ENCODE measurements around the gene KLHDC1. TPM values are rescaled to one million over a fixed set of nuclear protein-coding genes. Genes with fewer than 3 reads are reported as not detected.
"Not testable (repeated sequence)": the region's sequence is repeated elsewhere in the genome, so short reads cannot be mapped to it uniquely, and the experiment has no call there.

Gene KLHDC1
- total RNA-seq, 1 experiment from 2014 or later, result 0.98 TPM

DNA sequence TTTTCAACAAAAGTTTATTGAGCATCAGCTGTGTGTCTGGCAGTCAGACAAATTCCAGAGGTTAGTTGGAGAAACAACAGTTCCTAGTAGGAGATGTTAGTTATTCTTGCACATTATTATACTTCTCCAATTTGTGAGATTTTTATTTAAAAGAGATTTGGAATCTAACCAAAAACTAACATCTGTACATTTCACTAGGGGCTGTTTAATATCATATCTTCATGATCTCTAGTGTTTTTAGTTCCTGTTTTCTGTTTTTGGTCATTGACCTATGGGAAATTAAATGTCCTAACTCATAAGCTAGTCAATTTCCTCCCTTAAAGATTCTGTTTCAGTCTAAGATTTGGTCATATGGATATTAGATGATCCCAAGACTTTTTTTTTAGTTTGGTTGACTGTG is 40.9 kb downstream of the KLHDC1 start:
- DNase-seq (ENCODE audit: low read depth, low spot score) (no peak), ATAC-seq (no peak)
- H3K4me2 ChIP-seq (ENCODE audit: low read length), result no peak overlapping the region
- RAD21 ChIA-PET (ENCODE audit: low non-redundant PET in 1 of 2, low total read pairs in 2 of 2, uncharacterized antibody in 2 of 2, unreplicated experiment in 2 of 2), result no interaction called here
- no TSS peak for BruUV-seq (replicated peaks)
- no peak for TF ChIP-seq POLR2AphosphoS5 (IDR thresholded peaks at IDR 0.05; ENCODE audit: low read depth, low read length)
- TF ChIP-seq ELF1 (IDR thresholded peaks at IDR 0.05; ENCODE audit: borderline replicate concordance, low read depth), result no peak
- TF ChIP-seq EGR1 (IDR thresholded peaks at IDR 0.05; ENCODE audit: low read depth), result no peak
- TF ChIP-seq, protein P1, sequence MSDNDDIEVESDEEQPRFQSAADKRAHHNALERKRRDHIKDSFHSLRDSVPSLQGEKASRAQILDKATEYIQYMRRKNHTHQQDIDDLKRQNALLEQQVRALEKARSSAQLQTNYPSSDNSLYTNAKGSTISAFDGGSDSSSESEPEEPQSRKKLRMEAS (IDR thresholded peaks at IDR 0.05), result no peak
- TF ChIP-seq ZFX (IDR thresholded peaks at IDR 0.05), result no peak
- TF ChIP-seq ATF3 (IDR thresholded peaks at IDR 0.05), result no peak
- no peak for TF ChIP-seq JUND (IDR thresholded peaks at IDR 0.05)
- TF ChIP-seq SRF (IDR thresholded peaks at IDR 0.05; ENCODE audit: low read depth), result no peak
- no peak for TF ChIP-seq SIN3A (IDR thresholded peaks at IDR 0.05; ENCODE audit: low read depth)
- TF ChIP-seq POLR2A (IDR thresholded peaks at IDR 0.05; ENCODE audit: borderline replicate concordance, extremely low read depth, insufficient read depth, insufficient read length), result no peak
- no peak for TF ChIP-seq EZH2 (IDR thresholded peaks at IDR 0.05)
- TF ChIP-seq EZH2phosphoT487 (IDR thresholded peaks at IDR 0.05; ENCODE audit: borderline replicate concordance), result no peak
- TF ChIP-seq, protein P2, sequence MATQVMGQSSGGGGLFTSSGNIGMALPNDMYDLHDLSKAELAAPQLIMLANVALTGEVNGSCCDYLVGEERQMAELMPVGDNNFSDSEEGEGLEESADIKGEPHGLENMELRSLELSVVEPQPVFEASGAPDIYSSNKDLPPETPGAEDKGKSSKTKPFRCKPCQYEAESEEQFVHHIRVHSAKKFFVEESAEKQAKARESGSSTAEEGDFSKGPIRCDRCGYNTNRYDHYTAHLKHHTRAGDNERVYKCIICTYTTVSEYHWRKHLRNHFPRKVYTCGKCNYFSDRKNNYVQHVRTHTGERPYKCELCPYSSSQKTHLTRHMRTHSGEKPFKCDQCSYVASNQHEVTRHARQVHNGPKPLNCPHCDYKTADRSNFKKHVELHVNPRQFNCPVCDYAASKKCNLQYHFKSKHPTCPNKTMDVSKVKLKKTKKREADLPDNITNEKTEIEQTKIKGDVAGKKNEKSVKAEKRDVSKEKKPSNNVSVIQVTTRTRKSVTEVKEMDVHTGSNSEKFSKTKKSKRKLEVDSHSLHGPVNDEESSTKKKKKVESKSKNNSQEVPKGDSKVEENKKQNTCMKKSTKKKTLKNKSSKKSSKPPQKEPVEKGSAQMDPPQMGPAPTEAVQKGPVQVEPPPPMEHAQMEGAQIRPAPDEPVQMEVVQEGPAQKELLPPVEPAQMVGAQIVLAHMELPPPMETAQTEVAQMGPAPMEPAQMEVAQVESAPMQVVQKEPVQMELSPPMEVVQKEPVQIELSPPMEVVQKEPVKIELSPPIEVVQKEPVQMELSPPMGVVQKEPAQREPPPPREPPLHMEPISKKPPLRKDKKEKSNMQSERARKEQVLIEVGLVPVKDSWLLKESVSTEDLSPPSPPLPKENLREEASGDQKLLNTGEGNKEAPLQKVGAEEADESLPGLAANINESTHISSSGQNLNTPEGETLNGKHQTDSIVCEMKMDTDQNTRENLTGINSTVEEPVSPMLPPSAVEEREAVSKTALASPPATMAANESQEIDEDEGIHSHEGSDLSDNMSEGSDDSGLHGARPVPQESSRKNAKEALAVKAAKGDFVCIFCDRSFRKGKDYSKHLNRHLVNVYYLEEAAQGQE (IDR thresholded peaks at IDR 0.05; ENCODE audit: low read depth), result no peak
- no peak for TF ChIP-seq YY1 (IDR thresholded peaks at IDR 0.05; ENCODE audit: extremely low read depth, insufficient replicate concordance, low read depth, low read length)
- TF ChIP-seq ZNF274 (IDR thresholded peaks at IDR 0.05; ENCODE audit: low read depth, low read length), result no peak
- TF ChIP-seq FOSL1 (IDR thresholded peaks at IDR 0.05; ENCODE audit: low read depth), result no peak
- no peak for TF ChIP-seq RAD21 (IDR thresholded peaks at IDR 0.05; ENCODE audit: low read depth)
- TF ChIP-seq SP1 (IDR thresholded peaks at IDR 0.05; ENCODE audit: low read depth), result no peak
- no peak for TF ChIP-seq CTCF (IDR thresholded peaks at IDR 0.05 in 2 of 3, conservative IDR thresholded peaks at IDR 0.05 in 1 of 3; ENCODE audit: borderline replicate concordance in 1 of 3, insufficient read depth in 1 of 3, low read depth in 2 of 3, low read length in 2 of 3)
- TF ChIP-seq CBX3 (IDR thresholded peaks at IDR 0.05; ENCODE audit: low read depth), result no peak
- H4K20me1 ChIP-seq (ENCODE audit: insufficient read depth), result no peaks in the 10 kb centered on the region
- no peaks in the 10 kb centered on the region for H3K9me3 ChIP-seq (ENCODE audit: control insufficient read depth in 1 of 2, insufficient read depth in 1 of 2, low read depth in 1 of 2, low read length in 2 of 2)
- no peak overlapping the region for H2AFZ ChIP-seq (ENCODE audit: low read depth, low read length, poor library complexity, severe bottlenecking)
- POLR2A ChIA-PET, result no interaction called here
- H3K27ac ChIP-seq (ENCODE audit: low read depth, low read length), result no peak overlapping the region
- H3K9ac ChIP-seq (ENCODE audit: low read length), result no peak overlapping the region
- no peaks in the 10 kb centered on the region; the same call in 1 of the 2 replicates for H3K9me2 ChIP-seq (ENCODE audit: insufficient read depth)
- intact Hi-C loops (cut with micrococcal nuclease), result no loop called here
- CTCF ChIA-PET, result no interaction called here
- H3K4me1 ChIP-seq (ENCODE audit: control insufficient read depth in 1 of 2, insufficient read depth in 2 of 2, low read length in 2 of 2), result no peaks in the 10 kb centered on the region
- H3K79me2 ChIP-seq (ENCODE audit: insufficient read depth, low read length), result no peaks in the 10 kb centered on the region
- no peaks in the 10 kb centered on the region for H3K27me3 ChIP-seq (ENCODE audit: insufficient read depth, low read length)
- H3K4me3 ChIP-seq (replicated peaks in 1 of 2; ENCODE audit: low read depth in 1 of 2, low read length in 2 of 2), result no peak overlapping the region
- H3K36me3 ChIP-seq (ENCODE audit: control insufficient read depth in 1 of 2, insufficient read depth in 2 of 2, low read length in 2 of 2), result no peaks in the 10 kb centered on the region

DNA sequence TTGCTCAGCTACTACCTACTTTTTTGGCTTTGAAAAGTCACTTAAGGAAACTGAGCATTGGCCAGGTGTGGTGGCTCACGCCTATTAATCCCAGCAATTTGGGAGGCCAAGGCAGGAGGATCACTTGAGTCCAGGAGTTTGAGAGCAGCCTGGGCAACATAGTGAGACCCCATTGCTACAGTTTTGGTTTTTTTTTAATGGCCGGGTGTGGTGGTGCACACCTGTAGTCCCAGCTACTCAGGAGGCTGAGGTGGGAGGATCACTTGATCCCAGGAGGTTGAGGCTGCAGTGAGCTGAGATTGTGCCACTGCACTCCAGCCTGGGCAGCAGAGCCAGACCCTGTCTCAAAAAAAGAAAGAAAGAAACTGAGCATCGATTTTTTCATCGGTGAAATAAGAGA is 42.7 kb downstream of the KLHDC1 start:
- POLR2A ChIA-PET; H3K4me1 ChIP-seq (ENCODE audit: control insufficient read depth in 1 of 2, insufficient read depth in 2 of 2, low read length in 2 of 2); H3K4me2 ChIP-seq (ENCODE audit: low read length); DNase-seq (ENCODE audit: low read depth, low spot score); H3K9me3 ChIP-seq (ENCODE audit: control insufficient read depth in 1 of 2, insufficient read depth in 1 of 2, low read depth in 1 of 2, low read length in 2 of 2); H4K20me1 ChIP-seq (ENCODE audit: insufficient read depth); H3K4me3 ChIP-seq (replicated peaks in 1 of 2; ENCODE audit: low read depth in 1 of 2, low read length in 2 of 2); RAD21 ChIA-PET (ENCODE audit: low non-redundant PET in 1 of 2, low total read pairs in 2 of 2, uncharacterized antibody in 2 of 2, unreplicated experiment in 2 of 2); H2AFZ ChIP-seq (ENCODE audit: low read depth, low read length, poor library complexity, severe bottlenecking); CTCF ChIA-PET; H3K9ac ChIP-seq (ENCODE audit: low read length); ATAC-seq; H3K36me3 ChIP-seq (ENCODE audit: control insufficient read depth in 1 of 2, insufficient read depth in 2 of 2, low read length in 2 of 2); H3K27me3 ChIP-seq (ENCODE audit: insufficient read depth, low read length); H3K79me2 ChIP-seq (ENCODE audit: insufficient read depth, low read length); intact Hi-C loops (cut with micrococcal nuclease); H3K27ac ChIP-seq (ENCODE audit: low read depth, low read length); BruUV-seq (replicated peaks); H3K9me2 ChIP-seq (ENCODE audit: insufficient read depth): not testable (repeated sequence)

All from HCT116 (cell line).